NCI-H2196 treated with DMSO at 0.1 percent for 48 hours (cell line): ENCODE data around the gene VAT1L.
"Not testable (repeated sequence)": the region's sequence is repeated elsewhere in the genome, so short reads cannot be mapped to it uniquely, and the experiment has no call there.

Source experiments
- DNase-seq: peaks from one replicate; lab custom pipeline; 2025; ENCODE audit not compliant: unreplicated experiment; lab: John Stamatoyannopoulos, UW

The VAT1L gene

DNA sequence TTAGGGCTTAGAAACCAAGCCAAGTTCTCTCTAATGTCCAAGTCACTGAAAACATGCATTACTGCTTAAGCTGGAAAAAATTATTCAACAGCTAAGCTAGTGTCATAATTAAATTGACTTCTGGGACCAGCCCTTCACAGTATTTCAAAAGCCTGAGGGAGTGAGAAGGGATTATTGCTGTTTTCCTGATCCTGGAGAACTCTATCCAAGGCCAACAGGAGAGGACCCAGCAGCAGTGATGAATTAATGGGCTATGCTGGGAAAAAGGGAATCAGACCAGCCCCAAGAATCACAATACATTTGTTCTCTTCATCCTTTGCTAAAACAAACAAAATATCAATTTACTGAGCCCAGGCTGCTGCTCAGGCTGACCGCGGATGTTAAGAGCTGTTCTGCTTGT lies 199.4 kb downstream of the VAT1L start:
- no peak for DNase-seq

DNA sequence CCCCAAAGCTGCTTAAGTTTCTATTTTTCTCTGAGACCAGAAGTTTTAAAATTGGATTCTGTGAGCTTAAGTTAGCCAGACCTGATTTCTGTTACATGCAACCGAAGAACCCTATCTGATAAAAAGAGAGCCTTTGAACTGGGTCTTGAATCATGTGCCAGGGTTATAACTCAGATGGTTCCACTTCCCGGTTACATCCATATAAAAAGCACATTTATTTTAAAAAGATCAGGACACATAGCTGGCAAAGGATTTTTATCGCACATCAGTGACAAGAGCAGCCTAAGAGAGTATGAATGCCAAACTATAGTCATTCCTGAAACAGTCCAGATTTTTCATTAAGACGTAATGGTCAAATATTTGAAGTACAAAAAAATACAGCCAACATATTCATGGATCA lies 201.5 kb downstream of the VAT1L start:
- no peak for DNase-seq

DNA sequence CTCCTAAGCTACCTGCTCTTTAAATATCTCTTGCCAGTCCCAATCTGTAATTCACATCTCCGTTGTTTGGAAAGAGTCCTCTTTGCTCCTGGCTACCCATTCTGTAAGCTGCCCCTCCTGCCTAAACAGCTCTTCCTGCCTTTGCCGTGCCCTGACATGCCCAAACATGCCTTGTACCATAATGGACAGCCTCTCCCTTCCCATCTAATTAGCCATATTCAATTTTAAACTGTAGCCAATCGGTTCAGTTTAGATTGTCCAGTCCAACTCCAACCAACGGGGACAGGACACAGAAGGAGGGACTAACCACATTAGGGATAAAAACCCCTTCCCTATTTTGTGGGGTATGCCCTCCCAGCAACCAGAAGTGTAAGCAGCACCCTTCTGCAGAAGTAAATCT lies 203.3 kb downstream of the VAT1L start:
- DNase-seq, result no peak

DNA sequence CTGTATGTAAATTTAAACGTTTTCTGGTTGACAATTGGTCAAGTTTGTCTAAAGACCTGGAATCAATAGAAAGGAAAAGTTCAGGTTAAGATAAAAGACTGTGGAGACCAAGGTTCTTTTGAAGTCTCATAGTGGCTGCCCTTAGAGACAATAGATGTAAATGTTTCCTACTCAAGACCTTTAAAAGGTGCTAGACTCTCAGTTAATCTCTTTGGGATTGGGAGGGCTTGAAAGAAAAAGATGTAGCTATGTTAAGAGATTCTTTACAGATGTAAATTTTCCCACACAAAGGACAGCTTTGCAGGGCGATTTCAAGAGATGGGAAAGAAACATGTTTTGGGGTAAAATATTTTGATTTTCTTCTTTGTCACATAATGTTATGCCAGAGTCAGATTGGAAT lies 204.0 kb downstream of the VAT1L start:
- DNase-seq, result not testable (repeated sequence)

DNA sequence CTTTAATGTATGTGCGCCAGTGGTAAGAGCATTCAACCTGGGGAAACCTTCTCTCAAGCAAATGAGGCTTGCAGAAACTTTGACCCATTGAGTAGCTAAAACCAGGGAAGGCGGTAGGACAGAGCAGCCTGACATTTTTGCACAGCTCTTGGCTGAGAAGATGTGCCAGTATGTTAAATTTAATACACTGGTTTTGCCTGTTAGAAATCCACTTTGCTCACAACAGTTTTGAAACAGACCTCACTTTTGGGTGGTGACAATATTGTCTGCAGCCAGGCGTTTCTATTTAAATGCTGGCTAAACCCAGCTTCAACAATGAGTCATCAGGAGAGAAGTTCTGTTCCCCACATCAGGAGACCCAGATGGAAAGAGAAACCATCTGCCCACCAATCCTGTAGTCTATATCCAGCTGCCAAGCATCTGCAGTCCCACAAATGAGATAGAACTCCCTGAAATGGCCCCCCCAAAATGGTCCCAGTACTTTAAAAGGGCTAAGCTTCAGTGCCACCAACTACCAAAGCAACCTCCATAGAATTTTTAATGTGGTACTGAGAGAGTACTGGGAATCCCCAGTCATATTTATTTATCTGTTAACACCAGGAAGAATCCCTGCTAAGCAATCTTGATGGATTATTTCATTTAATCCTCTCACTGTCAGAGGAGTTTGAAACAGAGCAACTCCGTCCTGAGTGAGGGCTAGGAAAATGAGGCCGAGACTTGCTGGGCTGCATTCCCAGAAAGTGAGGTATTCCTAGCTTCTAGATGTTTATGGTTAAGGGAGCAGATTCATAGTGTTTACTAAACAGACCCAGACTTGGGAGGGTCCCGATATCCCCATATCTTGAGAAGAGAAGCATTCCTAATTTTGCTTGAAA lies 205.0 kb downstream of the VAT1L start:
- DNase-seq, result no peak

DNA sequence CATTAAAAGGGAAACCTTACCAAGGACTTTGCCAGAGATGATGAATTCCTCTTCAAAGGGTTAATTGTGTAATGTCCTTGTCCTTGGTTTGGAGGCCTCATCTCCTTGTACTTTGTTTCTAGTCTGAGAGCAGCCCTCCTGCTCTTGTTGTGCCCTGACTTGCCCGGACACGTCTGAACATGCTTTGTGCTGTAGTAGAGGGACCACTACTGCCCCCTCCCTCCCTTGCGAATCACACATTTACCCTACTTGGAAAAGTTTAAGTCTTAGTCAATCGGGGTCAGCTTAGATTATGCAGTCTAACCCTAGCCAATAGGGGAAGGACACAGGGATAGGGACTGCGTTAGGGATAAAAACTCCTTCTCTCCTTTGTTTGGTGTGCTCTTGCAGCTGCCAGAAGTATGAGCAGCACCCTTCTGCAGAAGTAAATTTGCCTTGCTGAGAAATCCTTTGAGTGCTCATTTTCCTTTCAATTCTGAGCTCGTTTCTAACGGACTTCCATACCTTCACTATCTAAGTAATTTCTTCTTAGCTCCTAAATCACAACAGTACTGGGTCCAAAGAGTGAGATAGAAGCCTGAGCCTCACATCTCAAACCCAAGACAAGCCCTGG lies 207.6 kb downstream of the VAT1L start:
- no peak for DNase-seq

DNA sequence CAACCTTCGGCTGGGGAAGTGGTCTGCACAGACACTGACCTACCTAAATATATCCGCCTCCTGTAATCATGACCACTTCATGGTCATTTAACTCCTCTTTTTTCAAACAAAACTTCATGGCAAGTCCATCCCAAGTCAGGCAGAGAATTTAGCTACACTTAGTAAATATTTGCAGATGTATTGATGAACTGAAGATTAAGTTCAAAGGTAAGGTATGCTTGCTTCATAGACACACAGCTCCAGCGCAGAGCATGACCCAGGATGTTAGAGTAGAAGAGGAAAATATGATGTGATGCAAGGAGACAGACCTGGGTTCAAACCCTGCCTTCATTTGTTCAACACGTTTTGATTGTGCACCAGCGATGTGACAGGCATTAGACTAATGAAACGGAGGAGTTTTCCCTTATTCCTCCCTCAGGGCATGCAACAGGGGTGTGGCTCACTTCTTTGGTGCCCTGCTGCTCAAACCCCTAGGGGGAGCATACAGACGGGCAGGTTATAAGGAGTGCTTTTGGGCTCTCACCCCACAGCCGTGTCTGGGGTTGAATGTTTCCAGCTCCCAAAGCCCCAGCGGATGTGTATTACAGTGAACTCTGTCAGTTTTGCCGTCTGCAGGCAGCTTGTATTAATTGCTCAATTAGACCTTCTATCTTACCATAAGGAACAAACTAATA lies 210.1 kb downstream of the VAT1L start:
- no peak for DNase-seq

DNA sequence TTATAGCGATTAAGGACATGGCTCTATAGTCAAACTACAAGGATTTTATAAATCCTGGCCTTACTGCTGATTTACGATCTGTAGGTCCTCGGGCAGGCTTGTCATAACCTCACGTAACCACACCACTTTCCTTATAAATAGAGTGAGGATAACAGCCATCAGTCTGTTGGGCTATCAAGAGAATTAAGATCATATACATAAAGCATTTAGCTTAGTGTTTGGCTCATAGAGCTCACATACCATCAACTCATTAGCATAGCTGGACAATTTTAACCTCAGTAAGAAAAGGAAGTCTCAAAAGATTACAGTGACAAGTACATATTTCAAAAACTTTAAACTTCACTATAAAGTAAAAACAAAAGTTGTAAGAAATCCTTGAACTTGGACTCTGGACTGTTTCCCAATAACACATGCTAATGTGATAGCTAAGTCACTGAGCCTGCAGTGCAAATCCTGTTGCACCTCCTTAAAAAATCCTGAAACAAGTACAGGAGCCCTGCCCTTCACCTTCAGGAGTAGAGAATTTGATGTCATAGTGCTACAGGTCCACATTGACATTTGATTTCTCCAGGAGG lies 213.2 kb downstream of the VAT1L start:
- DNase-seq, result no peak

DNA sequence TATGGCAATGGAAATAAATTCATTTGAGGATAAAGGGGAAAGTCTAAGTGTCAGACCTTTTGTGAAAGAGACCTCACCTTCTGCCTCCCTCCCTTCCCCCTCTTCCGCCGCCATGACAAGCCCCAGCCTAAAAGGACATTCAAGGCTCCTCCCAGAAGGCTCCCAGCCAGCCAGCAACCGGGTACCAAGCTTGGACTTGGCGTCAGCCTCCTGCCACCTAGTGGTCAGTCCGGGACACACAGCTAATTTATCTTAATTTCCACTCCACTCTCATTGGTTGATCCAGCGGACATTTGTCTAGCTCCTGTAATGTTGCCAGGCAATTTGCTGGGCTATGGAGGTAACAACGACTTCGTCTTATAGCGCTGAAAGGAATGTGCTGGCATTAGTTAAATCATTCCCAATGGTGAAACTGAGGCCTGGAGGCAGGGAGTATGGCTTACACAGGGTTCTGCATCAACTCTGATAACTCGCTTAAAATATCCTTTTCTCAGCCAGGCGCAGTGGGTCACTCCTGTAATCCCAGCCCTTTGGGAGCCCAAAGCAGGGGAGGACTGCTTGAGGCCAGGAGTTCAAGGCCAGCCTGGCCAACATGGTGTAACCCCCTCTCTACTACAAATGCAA lies 214.7 kb downstream of the VAT1L start:
- DNase-seq, result peak; percentile 45

DNA sequence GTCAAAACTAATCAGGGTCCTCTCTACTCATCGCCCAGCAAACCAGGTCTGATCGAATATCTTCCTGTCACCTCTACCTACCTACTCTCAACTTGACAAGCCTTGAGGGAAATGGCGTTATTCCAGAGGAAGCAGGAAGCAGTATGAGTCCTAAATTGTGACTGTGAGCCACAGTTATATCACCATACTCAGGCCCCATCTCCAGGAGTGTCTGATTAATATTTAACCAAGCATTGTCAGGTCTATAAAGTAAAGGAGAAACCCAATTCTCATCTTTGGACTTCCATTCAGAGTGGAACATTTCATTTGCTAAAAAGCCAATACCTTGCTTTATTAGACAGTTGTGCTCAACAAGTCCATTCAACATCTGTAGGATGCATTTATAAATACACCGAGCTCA lies 216.2 kb downstream of the VAT1L start:
- DNase-seq, result no peak

DNA sequence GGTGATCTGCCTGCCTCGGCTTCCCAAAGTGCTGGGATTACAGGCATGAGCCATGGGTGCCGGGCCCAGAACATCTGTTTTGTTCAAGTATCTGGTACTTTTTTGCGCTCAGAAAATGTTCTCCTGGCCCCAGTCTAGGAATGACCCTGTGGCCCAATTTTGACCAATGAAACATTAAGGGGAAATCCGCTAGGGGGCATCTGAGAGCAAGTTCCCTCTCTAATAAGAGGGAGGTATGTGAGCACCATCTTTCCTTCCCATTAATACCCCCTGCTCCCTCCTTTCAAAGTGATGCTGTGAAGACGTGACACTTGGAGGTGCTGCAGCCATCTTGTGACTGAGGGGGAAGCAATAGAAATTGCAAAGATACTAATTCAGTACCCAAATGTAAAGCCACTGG lies 217.5 kb downstream of the VAT1L start:
- DNase-seq, result no peak

DNA sequence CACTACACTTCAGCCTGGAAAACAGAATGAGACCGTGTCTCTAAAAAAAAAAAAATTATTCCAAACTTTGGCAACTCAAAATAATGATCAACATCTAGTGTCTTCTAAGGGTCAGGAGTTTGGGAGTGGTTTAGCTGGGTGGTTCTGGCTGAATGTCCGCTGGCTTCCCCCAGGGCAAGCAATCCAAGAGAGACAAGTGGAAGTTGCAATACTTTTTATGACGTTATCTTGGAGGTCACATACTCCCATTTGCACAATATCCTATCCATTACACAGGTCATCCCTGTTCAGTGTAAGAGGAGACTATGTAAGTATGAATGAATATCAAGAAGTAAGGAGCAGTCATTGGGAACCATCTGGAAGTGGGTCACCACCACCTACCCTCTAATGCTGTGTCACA lies 218.8 kb downstream of the VAT1L start:
- DNase-seq, result no peak

DNA sequence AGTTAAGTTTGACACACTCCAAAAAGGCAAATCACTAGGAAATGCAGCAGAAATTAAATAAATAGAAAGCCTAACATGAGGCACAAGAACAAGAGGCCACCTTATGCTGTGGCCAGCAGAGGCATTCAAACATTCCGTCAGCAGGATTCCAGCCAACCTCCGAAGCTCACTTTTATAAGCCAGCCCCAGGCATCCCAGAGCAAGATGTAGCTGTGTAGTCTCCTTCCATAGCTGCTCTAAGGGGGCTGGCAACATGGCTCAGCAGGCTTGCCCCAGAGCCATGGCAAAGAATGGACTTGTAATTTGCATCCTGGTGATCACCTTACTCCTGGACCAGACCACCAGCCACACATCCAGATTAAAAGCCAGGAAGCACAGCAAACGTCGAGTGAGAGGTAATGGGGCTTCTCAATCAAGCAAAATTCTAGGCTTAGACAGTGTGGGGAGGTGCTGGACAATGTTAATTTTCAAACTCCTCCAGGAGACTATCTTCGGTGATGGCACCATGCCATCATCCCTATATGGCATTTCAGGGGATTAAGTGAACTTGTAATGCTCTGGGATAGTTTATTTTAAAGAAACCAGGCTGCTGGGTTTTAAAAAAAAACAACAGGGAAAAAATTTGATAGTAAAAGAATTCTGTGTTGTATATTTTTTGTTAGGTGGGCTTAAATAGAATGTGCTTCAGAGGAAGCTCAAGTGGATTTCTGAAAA lies 234.1 kb downstream of the VAT1L start, which contains the start of gene CLEC3A:
Gene CLEC3A (plus strand): TSS at position 202 of the 714 bp plus-strand sequence. CDS start 79 bp downstream, at position 281.
- DNase-seq, result no peak

DNA sequence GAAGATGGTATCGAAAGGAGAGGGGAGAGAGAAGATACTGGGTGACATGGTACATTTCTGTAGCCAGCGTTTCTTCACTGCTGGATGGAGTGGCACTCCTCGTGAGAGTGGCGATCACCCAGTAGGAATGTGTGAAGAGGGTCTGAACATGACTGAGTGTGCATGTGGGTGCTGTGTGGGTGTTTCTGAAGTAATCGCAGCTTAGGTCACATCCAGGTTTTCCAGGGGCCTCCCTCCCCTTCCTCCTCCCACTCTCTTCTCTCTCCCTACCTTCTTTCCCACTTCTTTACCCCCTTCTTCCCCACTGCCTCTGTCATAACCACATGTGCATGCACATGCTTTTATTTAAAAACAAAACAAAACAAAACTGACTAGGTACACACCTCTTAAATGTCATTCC lies 235.8 kb downstream of the VAT1L start:
- DNase-seq, result no peak

DNA sequence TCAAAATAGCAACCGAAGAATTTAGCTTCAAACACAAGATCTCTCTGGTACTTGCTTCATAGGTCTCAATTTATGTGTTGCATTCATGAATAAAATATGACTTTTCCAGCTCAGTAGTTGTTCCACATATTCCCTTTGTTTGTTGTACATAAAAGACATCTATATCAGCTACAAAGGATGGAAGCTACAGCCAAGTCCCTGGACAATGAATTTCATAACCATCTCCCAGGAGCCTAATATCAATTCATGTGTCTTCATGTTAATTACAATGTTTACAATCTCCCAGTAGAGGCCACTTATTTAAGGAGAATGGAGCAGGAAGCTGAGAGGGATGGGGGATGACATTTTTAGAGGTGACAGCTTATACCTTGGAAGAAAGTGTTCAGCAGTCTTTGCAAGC lies 237.3 kb downstream of the VAT1L start:
- no peak for DNase-seq

DNA sequence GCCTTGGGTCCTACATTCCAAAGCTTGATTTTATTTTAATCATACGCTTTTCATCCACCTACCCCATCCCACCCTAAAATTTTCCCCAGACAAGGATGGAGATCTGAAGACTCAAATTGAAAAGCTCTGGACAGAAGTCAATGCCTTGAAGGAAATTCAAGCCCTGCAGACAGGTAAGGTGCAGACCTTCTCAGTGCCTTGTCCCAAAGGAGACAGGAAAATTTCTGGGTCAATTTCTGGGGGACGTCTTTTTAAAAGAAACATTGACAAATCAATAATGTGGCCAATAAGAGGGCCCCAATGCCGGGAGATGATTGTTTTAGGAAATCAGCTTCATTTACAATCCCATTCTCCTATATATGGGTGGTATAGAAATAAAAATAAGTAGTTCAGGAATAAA lies 239.7 kb downstream of the VAT1L start:
- DNase-seq, result no peak
